ENCODE data around the gene ASPHD2. TPM values are rescaled to one million over a fixed set of nuclear protein-coding genes. Genes with fewer than 3 reads are reported as not detected.

ASPHD2 gene
- total and polyA plus RNA-seq, 2 of the 13 experiments (the other 11 are each of a cell fraction or from before 2014, with no cell fraction given): 0.04 TPM

DNA sequence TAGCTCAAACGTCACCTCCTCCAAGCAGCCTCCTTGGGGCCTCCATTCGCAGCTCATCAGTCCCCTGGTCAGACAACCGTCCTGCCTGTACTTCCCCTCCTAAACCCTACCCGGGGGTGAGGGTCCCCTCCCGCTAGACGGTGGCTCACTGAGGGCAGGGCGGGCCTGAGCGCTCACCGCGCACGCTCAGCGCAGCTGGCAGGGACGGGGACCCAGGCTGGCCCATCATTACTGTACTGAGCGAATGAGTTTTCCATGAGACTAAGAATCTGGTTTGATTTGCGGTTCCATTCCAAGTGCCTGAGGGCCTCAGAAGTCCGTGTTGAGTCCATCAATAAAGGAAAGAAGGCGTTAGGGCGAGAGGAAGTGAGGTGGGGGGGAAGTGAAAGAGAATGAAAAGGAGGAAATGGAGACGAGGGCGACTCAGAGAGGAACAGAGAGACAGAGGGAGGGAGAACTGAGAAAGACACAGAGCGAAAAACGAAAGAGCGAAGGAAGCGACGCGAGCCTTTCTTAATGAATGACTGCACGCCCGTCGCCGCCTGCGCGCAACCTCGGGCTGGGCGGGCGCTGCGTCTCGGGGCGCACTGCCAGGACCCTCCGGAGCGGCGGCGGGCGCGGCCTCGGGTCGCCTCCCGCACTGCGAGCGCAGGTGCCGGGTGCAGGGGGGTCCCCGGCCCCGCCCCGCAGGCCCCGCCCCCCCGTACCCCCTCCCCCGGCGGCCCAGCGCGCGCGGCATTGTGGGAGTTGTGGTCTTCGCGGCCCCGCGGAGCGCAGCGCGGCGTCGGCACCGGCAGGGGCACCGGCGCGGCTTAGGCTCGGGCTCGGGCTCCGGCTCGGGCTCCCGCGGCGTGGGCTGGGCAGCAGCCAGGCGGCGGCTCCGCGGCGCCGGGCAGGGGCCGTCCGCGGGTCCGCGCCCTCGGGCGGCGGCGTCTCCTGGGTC lies at the start of gene ASPHD2 (continued):
- peak; percentile 9; the same call in 1 of the 2 replicates for TF ChIP-seq UBTF (CRISPR knock-in tag; IDR thresholded peaks at IDR 0.05)
- TF ChIP-seq, protein P1, sequence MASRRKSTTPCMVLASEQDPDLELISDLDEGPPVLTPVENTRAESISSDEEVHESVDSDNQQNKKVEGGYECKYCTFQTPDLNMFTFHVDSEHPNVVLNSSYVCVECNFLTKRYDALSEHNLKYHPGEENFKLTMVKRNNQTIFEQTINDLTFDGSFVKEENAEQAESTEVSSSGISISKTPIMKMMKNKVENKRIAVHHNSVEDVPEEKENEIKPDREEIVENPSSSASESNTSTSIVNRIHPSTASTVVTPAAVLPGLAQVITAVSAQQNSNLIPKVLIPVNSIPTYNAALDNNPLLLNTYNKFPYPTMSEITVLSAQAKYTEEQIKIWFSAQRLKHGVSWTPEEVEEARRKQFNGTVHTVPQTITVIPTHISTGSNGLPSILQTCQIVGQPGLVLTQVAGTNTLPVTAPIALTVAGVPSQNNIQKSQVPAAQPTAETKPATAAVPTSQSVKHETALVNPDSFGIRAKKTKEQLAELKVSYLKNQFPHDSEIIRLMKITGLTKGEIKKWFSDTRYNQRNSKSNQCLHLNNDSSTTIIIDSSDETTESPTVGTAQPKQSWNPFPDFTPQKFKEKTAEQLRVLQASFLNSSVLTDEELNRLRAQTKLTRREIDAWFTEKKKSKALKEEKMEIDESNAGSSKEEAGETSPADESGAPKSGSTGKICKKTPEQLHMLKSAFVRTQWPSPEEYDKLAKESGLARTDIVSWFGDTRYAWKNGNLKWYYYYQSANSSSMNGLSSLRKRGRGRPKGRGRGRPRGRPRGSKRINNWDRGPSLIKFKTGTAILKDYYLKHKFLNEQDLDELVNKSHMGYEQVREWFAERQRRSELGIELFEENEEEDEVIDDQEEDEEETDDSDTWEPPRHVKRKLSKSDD (CRISPR knock-in tag; IDR thresholded peaks at IDR 0.05; ENCODE audit: low read depth): no peak
- peak; percentile 90 for TF ChIP-seq ZNF512 (CRISPR knock-in tag; IDR thresholded peaks at IDR 0.05)
- no peak for TF ChIP-seq POLR2G (IDR thresholded peaks at IDR 0.05; ENCODE audit: low read depth, low read length)
- 0 out of 2 replicates have a peak, but pooled peaks have one; percentile 21 for TF ChIP-seq ZFY (CRISPR knock-in tag; IDR thresholded peaks at IDR 0.05)
- TF ChIP-seq THAP11 (CRISPR knock-in tag; IDR thresholded peaks at IDR 0.05): peak; percentile 89

All from HepG2 (cell line).